GM12875 (cell line): ENCODE data around the gene CAPNS1.

ENCODE experiments used
- H3K4me3 ChIP-seq: one replicate; pipeline ENCODE4 v1.5.1; 2011; ENCODE audit warnings: low read depth, low read length, control low read depth
- TF ChIP-seq, protein P1 (sequence below): IDR thresholded peaks from 2 replicates; pipeline ENCODE4 v1.5.1; 2011; ENCODE audit warnings: low read depth, mild to moderate bottlenecking, control low read depth, inconsistent platforms, low read length, moderate library complexity, borderline replicate concordance; ENCODE audit not compliant: insufficient read depth

CAPNS1 gene

DNA sequence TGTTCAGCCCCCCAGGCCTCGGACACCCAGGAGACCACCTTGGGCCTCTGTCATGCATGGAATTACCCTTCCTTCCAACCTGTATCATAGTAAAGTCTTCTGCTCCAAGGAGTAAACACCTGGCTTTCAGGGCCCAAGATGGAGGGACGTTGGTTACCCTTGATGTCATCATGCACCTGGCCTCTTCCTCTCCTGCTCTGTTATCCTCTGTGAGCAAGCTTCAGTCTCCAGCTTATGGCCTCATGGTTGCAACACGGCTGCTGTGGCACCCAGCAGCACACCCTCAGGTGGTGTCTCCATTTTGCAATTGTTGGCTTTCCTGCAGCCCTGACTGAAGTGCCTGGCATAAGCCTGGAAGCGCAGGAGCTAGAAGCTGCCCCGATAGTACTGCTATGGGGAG lies 32.9 kb upstream of the CAPNS1 start:
- TF ChIP-seq, protein P1, sequence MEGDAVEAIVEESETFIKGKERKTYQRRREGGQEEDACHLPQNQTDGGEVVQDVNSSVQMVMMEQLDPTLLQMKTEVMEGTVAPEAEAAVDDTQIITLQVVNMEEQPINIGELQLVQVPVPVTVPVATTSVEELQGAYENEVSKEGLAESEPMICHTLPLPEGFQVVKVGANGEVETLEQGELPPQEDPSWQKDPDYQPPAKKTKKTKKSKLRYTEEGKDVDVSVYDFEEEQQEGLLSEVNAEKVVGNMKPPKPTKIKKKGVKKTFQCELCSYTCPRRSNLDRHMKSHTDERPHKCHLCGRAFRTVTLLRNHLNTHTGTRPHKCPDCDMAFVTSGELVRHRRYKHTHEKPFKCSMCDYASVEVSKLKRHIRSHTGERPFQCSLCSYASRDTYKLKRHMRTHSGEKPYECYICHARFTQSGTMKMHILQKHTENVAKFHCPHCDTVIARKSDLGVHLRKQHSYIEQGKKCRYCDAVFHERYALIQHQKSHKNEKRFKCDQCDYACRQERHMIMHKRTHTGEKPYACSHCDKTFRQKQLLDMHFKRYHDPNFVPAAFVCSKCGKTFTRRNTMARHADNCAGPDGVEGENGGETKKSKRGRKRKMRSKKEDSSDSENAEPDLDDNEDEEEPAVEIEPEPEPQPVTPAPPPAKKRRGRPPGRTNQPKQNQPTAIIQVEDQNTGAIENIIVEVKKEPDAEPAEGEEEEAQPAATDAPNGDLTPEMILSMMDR = no peak
- H3K4me3 ChIP-seq = no peak overlapping the region

DNA sequence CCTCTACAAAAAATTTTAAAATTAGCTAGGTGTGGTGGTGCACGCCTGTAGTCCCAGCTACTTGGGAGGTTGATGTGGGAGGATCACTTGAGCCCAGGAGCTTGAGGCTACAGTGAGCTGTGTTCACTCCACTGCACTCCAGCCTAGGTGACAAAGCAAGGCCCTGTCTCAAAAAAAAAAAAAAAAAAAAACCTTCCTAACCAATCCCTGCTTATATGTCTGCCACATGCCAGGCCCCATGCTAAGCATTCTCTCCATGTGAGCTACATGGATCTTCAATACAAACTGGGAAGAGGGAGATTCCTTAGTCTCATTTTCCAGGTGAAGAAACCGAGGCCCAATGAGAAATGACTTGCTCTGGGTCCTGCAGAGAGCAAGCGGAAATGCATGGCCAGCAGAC lies 31.2 kb upstream of the CAPNS1 start:
- TF ChIP-seq, protein P1 = no peak
- no peak overlapping the region for H3K4me3 ChIP-seq

DNA sequence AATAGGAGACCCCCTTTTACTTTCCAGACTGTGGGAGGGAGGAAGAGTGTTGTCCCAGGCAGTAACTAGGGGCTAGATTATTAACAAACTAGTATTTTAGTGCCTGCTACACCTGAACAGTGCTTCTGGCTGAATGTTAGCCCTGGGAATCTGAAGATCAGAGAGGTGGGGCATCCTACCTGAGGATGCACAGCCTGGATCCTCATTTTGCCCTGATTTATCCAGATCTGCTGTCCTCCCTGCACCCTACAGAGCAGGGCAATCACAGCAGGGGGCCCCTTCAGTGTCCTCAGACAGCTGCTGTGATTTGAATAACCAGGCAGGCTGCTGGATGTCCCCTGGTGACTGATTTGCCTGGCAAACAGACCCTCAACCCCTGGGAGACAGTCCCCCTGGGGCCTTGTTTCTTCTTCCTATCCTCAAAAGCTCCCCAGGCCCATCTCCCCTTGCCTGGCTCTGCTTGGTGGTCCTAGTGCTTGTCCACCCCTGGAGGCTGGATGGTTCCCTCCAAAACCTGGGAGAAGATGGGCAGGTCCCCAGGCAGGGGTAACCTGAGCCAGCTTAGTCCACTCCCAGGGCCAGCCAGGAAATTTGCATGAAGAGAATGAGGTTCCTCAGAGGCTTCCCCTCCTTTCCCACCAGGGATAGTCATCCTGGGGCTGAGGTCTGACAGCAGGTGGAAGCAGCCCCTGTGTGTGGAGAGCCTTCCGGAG lies 29.2 kb upstream of the CAPNS1 start, which contains the start of gene OVOL3:
Gene OVOL3, plus strand, starts transcription at position 657 of the 713 bp plus-strand sequence. CDS start 60 bp downstream, outside the sequence.
- TF ChIP-seq, protein P1 = no peak
- no peak within 1 kb of the TSS for H3K4me3 ChIP-seq

DNA sequence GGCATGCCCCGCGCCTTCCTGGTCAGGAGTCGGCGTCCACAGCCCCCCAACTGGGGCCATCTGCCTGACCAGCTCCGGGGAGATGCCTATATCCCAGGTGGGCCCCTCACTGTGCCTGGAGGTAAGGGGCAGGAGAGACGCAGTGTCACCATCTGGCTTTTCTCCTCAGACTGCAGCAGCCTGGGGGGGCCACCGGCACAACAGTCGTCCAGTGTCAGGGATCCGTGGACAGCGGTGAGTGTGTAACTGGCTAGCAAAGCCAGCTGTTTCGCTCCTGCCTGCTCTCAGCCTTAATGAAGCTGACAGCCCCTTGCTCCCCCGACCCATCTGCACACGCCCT lies 28.7 kb upstream of the CAPNS1 start:
- TF ChIP-seq, protein P1 = no peak
- H3K4me3 ChIP-seq = no peak overlapping the region

DNA sequence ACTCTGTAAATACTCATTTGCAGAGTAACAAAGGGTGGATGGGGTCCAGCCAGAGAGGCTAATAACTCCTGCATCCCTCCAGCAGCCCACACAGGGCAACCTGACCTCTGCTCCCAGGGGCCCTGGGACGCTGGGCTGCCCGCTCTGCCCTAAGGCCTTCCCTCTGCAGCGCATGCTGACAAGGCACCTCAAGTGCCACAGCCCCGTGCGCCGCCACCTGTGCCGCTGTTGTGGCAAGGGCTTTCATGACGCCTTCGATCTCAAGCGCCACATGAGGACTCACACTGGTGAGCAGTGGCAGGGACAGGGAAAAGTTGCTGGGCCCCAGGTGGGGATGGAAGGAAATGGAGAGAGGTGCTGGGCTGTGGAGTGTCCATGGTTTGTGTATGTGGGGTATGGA lies 27.2 kb upstream of the CAPNS1 start:
- TF ChIP-seq, protein P1 = no peak
- no peak overlapping the region for H3K4me3 ChIP-seq

DNA sequence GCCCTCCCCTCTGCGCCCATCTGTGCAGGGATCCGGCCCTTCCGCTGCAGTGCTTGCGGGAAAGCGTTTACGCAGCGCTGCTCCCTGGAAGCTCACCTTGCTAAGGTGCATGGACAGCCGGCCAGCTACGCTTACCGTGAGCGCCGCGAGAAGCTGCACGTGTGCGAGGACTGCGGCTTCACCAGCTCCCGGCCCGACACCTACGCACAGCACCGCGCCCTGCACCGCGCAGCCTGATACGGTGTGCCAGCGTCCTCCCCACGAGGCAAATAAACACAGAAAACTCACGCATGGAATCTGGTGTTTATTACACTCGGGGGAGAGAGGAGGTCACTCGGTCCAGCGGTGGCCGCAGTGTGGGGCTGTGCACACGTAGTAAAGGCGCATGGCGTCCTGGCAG lies 26.4 kb upstream of the CAPNS1 start:
- peak overlapping the region; percentile 81 for H3K4me3 ChIP-seq
- TF ChIP-seq, protein P1 = no peak
